Measurements from ENCODE around the gene PIGU. TPM values are rescaled to one million over a fixed set of nuclear protein-coding genes. Genes with fewer than 3 reads are reported as not detected.

Gene PIGU
- total and polyA plus RNA-seq, 2 of the 13 experiments (the other 11 are each of a cell fraction or from before 2014, with no cell fraction given), result 45.5 to 231 TPM

GRCh38 chr20:34512266-34512954, 164.5 kb downstream of the PIGU start (continued):
- no peak; the same call in 1 of the 2 replicates for TF ChIP-seq PAXIP1 (CRISPR knock-in tag; conservative IDR thresholded peaks at IDR 0.05)
- no peak for TF ChIP-seq ZZZ3 (CRISPR knock-in tag; IDR thresholded peaks at IDR 0.05; ENCODE audit: borderline replicate concordance)
- TF ChIP-seq ZBTB1 (CRISPR knock-in tag; IDR thresholded peaks at IDR 0.05; ENCODE audit: borderline replicate concordance), result no peak
- TF ChIP-seq CBX1 (IDR thresholded peaks at IDR 0.05; ENCODE audit: low read depth), result no peak
- no peak for TF ChIP-seq BRF2 (CRISPR knock-in tag; IDR thresholded peaks at IDR 0.05)
- TF ChIP-seq CENPX (CRISPR knock-in tag; IDR thresholded peaks at IDR 0.05), result no peak
- no peak for TF ChIP-seq SP4 (CRISPR knock-in tag; IDR thresholded peaks at IDR 0.05)
- no peak for TF ChIP-seq ZNF749 (CRISPR knock-in tag; IDR thresholded peaks at IDR 0.05; ENCODE audit: borderline replicate concordance)
- no peak for TF ChIP-seq NFRKB (IDR thresholded peaks at IDR 0.05)
- TF ChIP-seq AKNA (CRISPR knock-in tag; IDR thresholded peaks at IDR 0.05; ENCODE audit: borderline replicate concordance), result no peak
- peak in 1 of 2 experiments; percentile 34; a peak in 2 of 4 replicates for TF ChIP-seq HMGXB4 (CRISPR knock-in tag; IDR thresholded peaks at IDR 0.05; ENCODE audit: borderline replicate concordance in 1 of 2, low read depth in 1 of 2)
- TF ChIP-seq XRCC5 (optimal IDR thresholded peaks at IDR 0.05; ENCODE audit: low read length), result no peak
- TF ChIP-seq PREB (CRISPR knock-in tag; IDR thresholded peaks at IDR 0.05), result no peak
- TF ChIP-seq ZNF225 (CRISPR knock-in tag; IDR thresholded peaks at IDR 0.05), result no peak
